Breast epithelium (tissue), 3 donors: ENCODE results near the gene CD14.

Experiments
- CTCF ChIP-seq, 3 donors: fragments of 450-650 bp; IDR thresholded peaks; one replicate each; pipeline ENCODE4 v1.5.1; 2016 to 2017; ENCODE audit warnings: antibody characterized with exemption in 3 of 3, mild to moderate bottlenecking in 3 of 3, moderate library complexity in 3 of 3
- POLR2A ChIP-seq: fragments of 450-650 bp; IDR thresholded peaks from one replicate; pipeline ENCODE4 v1.6.1; 2016; ENCODE audit warnings: antibody characterized with exemption, mild to moderate bottlenecking, moderate library complexity
- POLR2AphosphoS5 ChIP-seq, 3 donors: sonication (generic); formaldehyde crosslinking; IDR thresholded peaks; one replicate each; pipeline ENCODE4 v1.6.1; 2017; ENCODE audit warnings: antibody characterized with exemption in 3 of 3

- no peak for TF ChIP-seq CTCF (IDR thresholded peaks at IDR 0.05)
- no peak for TF ChIP-seq POLR2A
- TF ChIP-seq POLR2AphosphoS5 (IDR thresholded peaks at IDR 0.05): no peak
Measured at GRCh38 chr5:140658870-140659269, 25.9 kb upstream of the CD14 start.
